Activated CD4-positive, alpha-beta T cell treated with anti-CD3 and anti-CD28 coated beads, Interleukin-2, Interleukin-6, amounts not matched to agents 100 ng/mL and 50 ng/mL, durations not matched to agents 16 hours and 8 hours (primary cell): Measurements from ENCODE around the gene BRD1.
"Not testable (repeated sequence)": the region's sequence is repeated elsewhere in the genome, so short reads cannot be mapped to it uniquely, and the experiment has no call there.

ENCODE experiments used
- DNase-seq: peaks from one replicate; pipeline ENCODE4 v3.0.0-alpha.2; 2020

Gene BRD1

GRCh38 chr22:49767355-49768062, 60.2 kb downstream of the BRD1 start:
- DNase-seq: peak; percentile 65

GRCh38 chr22:49765951-49766350, 61.7 kb downstream of the BRD1 start:
- DNase-seq: no peak

- no peak for DNase-seq
Observed at GRCh38 chr22:49765091-49765771, 62.4 kb downstream of the BRD1 start.

GRCh38 chr22:49764127-49764581, 63.5 kb downstream of the BRD1 start:
- DNase-seq: no peak

GRCh38 chr22:49763696-49764095, 64.0 kb downstream of the BRD1 start:
- DNase-seq: no peak

GRCh38 chr22:49763138-49763537, 64.5 kb downstream of the BRD1 start:
- no peak for DNase-seq

- not testable (repeated sequence) for DNase-seq
Observed at GRCh38 chr22:49762571-49762970, 65.1 kb downstream of the BRD1 start.

- DNase-seq: no peak
Observed at GRCh38 chr22:49761836-49762235, 65.8 kb downstream of the BRD1 start.

GRCh38 chr22:49760630-49761571, 66.8 kb downstream of the BRD1 start:
- DNase-seq: no peak

- no peak for DNase-seq
Observed at GRCh38 chr22:49760280-49760629, 67.4 kb downstream of the BRD1 start.

- DNase-seq: no peak
Observed at GRCh38 chr22:49756676-49757075, 71.0 kb downstream of the BRD1 start.

- no peak for DNase-seq
Observed at GRCh38 chr22:49756201-49756600, 71.5 kb downstream of the BRD1 start.

GRCh38 chr22:49755631-49756001, 72.1 kb downstream of the BRD1 start:
- no peak for DNase-seq

GRCh38 chr22:49754696-49755630, 72.7 kb downstream of the BRD1 start:
- no peak for DNase-seq

- no peak for DNase-seq
Observed at GRCh38 chr22:49753961-49754695, 73.5 kb downstream of the BRD1 start.

GRCh38 chr22:49753276-49753890, 74.3 kb downstream of the BRD1 start:
- DNase-seq: no peak

- no peak for DNase-seq
Observed at GRCh38 chr22:49752598-49753091, 75.0 kb downstream of the BRD1 start.

GRCh38 chr22:49751966-49752597, 75.6 kb downstream of the BRD1 start:
- DNase-seq: no peak

GRCh38 chr22:49751318-49751965, 76.2 kb downstream of the BRD1 start:
- no peak for DNase-seq
